Mucosa of descending colon (tissue), 3 donors: ENCODE data around the gene MLLT10. TPM values are rescaled to one million over a fixed set of nuclear protein-coding genes. Genes with fewer than 3 reads are reported as not detected.

Experiments
- ATAC-seq: fragments of 200-7000 bp; cut with Tn5 transposase; one replicate; pipeline ENCODE4 v1.9.1; 2020; ENCODE audit warnings: mild to moderate bottlenecking, moderate library complexity
- DNase-seq, 3 donors: peaks; one replicate each; pipeline ENCODE4 v3.0.0-alpha.2; 2020
- H3K36me3 ChIP-seq: fragments of 200-600 bp; one replicate; pipeline ENCODE4 v1.8.0; 2021; ENCODE audit warnings: low read depth, mild to moderate bottlenecking
- H3K4me1 ChIP-seq: fragments of 200-600 bp; one replicate; pipeline ENCODE4 v1.8.0; 2021; ENCODE audit warnings: low read depth, mild to moderate bottlenecking
- H3K4me3 ChIP-seq: fragments of 200-600 bp; one replicate; pipeline ENCODE4 v1.8.0; 2021; ENCODE audit warnings: mild to moderate bottlenecking
- H3K9me3 ChIP-seq: fragments of 200-600 bp; one replicate; pipeline ENCODE4 v1.8.0; 2021; ENCODE audit warnings: mild to moderate bottlenecking
- intact Hi-C, 2 donors: fragments of 100-400 bp; cut with DNase I in 1 of 2; cut with micrococcal nuclease in 1 of 2; formaldehyde crosslinking; loops; one replicate each; pipeline versions ENCODE4 v1.11.0 to v1.11.1; 2022; cut with DNase I, micrococcal nuclease
- total RNA-seq, 3 donors: library from RNA; stranded (reverse); fragmentation: NEBNext Ultra II Directional in 2 of 3; extraction: Animal tissue kit (Norgen Biotek cat#: 25700) in 2 of 3; gene quantifications; one replicate each; pipeline versions ENCODE4 v1.2.1 to v1.2.4, GENCODE V29; 2021 to 2023
- TF ChIP-seq, protein P1 (sequence below): fragments of 200-600 bp; IDR thresholded peaks from one replicate; pipeline ENCODE4 v1.8.0; 2022; ENCODE audit warnings: antibody characterized with exemption, mild to moderate bottlenecking
- donor health status: DM: no; HTN: no; CAD: no; lungs with moderate emphysema.
- donor health status: DM: no; HTN: no; CAD: no.
- donor health status: DM: no; HTN: yes; CAD: no.

MLLT10 gene
- total RNA-seq, 3 donors from 2014 or later: 29.6 to 43.1 (median 35.8) TPM

- TF ChIP-seq, protein P1, sequence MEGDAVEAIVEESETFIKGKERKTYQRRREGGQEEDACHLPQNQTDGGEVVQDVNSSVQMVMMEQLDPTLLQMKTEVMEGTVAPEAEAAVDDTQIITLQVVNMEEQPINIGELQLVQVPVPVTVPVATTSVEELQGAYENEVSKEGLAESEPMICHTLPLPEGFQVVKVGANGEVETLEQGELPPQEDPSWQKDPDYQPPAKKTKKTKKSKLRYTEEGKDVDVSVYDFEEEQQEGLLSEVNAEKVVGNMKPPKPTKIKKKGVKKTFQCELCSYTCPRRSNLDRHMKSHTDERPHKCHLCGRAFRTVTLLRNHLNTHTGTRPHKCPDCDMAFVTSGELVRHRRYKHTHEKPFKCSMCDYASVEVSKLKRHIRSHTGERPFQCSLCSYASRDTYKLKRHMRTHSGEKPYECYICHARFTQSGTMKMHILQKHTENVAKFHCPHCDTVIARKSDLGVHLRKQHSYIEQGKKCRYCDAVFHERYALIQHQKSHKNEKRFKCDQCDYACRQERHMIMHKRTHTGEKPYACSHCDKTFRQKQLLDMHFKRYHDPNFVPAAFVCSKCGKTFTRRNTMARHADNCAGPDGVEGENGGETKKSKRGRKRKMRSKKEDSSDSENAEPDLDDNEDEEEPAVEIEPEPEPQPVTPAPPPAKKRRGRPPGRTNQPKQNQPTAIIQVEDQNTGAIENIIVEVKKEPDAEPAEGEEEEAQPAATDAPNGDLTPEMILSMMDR: no peak
- intact Hi-C loops: loop anchor here in 1 of 2 donors (10.0 kb wide), 1 partner anchor 235 kb away; no protein-coding TSS in a partner anchor
- DNase-seq: no peak
Observed at GRCh38 chr10:21490028-21490710, 43.9 kb upstream of the MLLT10 start.

GRCh38 chr10:21490711-21491105, 43.3 kb upstream of the MLLT10 start:
- Histone ChIP-seq H3K4me3 (no peak overlapping the region), H3K4me1 (peaks cover 9% of the 10 kb centered on the region), H3K36me3 (no peaks in the 10 kb centered on the region), H3K9me3 (no peaks in the 10 kb centered on the region)
- intact Hi-C loops: loop anchor here in 1 of 2 donors (10.0 kb wide), 1 partner anchor 234 kb away; no protein-coding TSS in a partner anchor
- TF ChIP-seq, protein P1: no peak
- no peak for ATAC-seq
- DNase-seq: no peak

More at GRCh38 chr10:21490028-21490710, 43.9 kb upstream of the MLLT10 start:
- H3K36me3 ChIP-seq: no peaks in the 10 kb centered on the region
- H3K4me3 ChIP-seq: no peak overlapping the region
- H3K4me1 ChIP-seq: peaks cover 6% of the 10 kb centered on the region
- no peak for ATAC-seq
- H3K9me3 ChIP-seq: no peaks in the 10 kb centered on the region

- Histone ChIP-seq H3K4me1 (peaks cover 20% of the 10 kb centered on the region), H3K9me3 (no peaks in the 10 kb centered on the region), H3K36me3 (no peaks in the 10 kb centered on the region), H3K4me3 (no peak overlapping the region)
- no peak for ATAC-seq
- DNase-seq: no peak
- intact Hi-C loops: loop anchor here in 1 of 2 donors (10.0 kb wide), 1 partner anchor 232 kb away; no protein-coding TSS in a partner anchor
- TF ChIP-seq, protein P1: no peak
Observed at GRCh38 chr10:21492421-21492820, 41.6 kb upstream of the MLLT10 start.

DNA sequence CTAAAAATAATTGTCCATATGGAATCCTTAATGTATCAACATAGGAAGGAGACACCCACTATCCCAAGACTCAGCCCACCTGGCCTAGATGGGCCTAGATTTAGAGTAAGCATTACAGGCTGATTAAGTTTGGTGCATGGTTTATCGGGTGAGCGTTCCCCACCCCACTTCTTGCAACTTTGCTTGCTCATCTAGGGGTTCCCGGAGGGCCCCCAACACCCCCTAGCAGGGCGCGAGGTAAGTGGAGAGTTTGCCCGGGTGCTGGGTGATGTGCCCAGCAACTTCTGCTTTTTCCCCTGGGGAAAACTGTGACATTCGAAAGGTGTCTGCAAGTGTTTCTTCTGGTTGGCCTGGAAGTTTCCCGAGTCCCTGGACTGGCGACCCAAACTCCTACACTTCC, 40.2 kb upstream of the MLLT10 start:
- H3K4me3 ChIP-seq: no peak overlapping the region
- DNase-seq (no peak), ATAC-seq (no peak)
- peaks cover 20% of the 10 kb centered on the region for H3K4me1 ChIP-seq
- TF ChIP-seq, protein P1: no peak
- H3K9me3 ChIP-seq: no peaks in the 10 kb centered on the region
- intact Hi-C loops: loop anchor here in 1 of 2 donors (10.0 kb wide), 1 partner anchor 231 kb away; no protein-coding TSS in a partner anchor
- H3K36me3 ChIP-seq: no peaks in the 10 kb centered on the region

DNA sequence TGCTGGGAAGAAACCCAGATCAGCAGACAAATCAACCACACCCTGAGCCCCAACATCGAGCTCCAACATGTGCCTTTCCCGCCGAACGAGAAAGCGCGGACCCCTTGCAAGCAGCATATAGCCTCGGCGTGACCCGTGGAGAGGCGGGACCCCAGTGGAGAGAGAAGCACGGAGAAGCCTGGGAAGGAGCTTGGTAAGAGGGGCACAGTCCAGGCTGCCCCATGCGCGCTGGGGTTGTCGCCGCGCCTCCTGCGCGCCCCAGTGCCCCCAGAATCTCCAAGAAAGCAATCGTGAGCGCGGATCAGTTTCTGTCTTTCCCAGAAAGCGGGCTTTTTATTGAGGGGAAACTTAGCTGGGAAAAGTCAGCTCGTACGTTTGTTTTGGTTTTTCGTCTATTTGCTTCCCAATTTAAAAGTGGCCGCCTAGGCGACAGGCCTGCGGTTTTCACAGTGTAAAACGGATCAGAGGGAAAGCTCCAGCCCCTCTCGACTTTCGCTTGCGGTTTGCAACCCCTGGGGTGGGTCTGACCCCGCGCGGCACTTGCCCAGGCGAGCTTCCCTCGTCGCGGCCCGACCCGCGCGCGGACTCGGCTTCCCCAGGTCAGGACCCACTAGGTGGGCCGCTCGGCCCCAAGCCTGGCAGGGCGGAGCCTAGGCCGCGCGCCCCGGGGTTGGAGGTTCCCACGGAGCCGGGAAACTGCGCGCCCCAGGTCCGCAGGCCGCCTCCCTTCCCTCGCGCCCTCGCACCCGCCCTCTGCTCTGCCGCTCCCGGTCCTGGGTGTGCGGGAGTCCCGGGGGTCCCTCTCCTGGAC, 39.6 kb upstream of the MLLT10 start:
- DNase-seq: peak in 1 of 3 donors; percentile 52
- Histone ChIP-seq H3K9me3 (no peaks in the 10 kb centered on the region), H3K4me3 (no peak overlapping the region), H3K36me3 (no peaks in the 10 kb centered on the region), H3K4me1 (peaks cover 20% of the 10 kb centered on the region)
- intact Hi-C loops: loop anchor here in 1 of 2 donors (10.0 kb wide), 1 partner anchor 230 kb away; no protein-coding TSS in a partner anchor
- ATAC-seq: peak; percentile 3
- TF ChIP-seq, protein P1: no peak
